HG03139 (cell line): Measurements from ENCODE around the gene SRM.
"Not testable (repeated sequence)": the region's sequence is repeated elsewhere in the genome, so short reads cannot be mapped to it uniquely, and the experiment has no call there.

Experiments
- ATAC-seq: cut with Tn5 transposase; IDR thresholded peaks from one replicate; pipeline ENCODE4 v1.9.1; 2021; ENCODE audit not compliant: unreplicated experiment

Gene SRM

DNA sequence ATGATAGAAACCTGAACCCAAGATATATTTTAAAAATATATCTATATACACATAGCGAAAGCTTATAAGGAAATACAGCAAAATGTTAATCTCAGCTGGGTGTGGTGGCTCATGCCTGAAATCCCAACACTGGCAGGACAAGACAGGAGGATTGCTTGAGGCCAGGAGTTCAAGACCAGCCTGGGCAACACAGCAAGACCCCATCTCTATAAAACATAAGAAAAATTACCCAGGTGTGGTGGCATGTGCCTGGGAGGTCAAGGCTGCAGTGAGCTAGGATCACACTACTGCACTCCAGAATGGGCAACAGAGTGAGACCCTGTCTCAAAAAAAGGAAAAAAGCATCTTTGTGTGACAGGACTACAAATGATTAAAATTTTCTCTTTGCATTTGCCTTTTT is 6.0 kb upstream of the SRM start:
- no peak for ATAC-seq

DNA sequence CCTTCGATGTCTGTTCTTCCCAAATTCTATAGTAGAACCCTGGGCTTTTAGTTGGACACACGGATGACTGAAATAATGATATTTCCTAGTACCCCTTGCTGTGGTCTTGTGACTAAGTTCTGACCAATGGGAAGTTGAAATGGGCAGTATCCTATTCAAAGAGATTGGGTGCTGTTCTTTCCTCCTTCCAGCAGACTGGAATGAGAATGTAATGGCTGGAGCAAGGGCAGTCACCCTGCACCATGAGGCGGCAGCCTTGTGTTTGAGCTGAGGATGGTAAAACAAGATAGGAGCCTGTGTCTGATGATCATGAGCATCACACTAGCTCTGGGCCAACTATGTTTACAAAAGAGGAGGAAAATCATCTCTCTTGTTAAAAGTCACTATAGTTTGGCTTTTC is 5.1 kb upstream of the SRM start:
- ATAC-seq: no peak

DNA sequence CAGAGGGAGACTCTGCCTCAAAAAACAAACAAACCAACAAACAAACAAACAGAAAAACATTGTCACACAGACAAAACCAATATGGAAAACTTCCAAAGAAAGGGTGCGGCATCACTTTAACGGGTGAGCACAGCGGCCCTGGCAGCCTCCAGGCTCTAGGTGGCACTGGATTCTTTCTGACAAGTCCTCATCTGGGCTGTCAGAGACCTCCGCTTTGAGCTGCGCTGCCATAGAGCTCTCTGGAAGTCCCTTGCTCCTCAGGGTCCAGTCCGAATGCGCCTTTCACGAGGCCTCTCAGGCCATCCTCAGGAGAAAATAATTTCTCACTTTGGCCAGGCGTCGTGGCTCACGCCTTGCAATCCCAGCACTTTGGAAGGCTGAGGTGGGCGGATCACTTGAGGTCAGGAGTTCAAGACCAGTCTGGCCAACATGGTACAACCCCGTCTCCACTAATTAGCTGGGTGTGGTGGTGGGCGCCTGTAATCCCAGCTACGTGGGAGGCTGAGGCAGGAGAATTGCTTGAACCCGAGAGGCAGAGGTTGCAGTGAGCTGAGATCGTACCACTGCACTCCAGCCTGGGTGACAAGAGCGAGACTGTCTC is 4.2 kb upstream of the SRM start:
- ATAC-seq: not testable (repeated sequence)

DNA sequence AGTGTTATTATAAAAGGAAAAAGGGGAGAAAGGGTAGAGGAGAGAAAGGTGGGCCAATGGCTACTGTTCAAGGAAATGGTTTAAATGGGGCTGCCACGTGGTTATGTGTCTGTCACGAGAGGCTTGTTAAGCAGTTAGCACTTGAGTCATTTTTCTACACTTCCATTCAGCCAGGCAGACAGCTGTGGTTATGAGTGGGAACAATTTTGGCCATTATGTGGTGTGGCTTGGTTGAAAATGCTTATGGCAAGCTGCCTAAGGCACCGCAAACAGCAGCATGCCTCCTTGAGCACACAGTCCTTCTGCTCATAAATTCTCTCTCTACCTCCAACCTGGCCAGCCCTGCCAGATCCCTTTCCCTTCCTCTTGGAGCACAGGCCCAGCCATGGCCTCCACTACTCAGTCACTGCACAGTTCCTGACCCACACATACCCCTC is 3.2 kb upstream of the SRM start:
- no peak for ATAC-seq

DNA sequence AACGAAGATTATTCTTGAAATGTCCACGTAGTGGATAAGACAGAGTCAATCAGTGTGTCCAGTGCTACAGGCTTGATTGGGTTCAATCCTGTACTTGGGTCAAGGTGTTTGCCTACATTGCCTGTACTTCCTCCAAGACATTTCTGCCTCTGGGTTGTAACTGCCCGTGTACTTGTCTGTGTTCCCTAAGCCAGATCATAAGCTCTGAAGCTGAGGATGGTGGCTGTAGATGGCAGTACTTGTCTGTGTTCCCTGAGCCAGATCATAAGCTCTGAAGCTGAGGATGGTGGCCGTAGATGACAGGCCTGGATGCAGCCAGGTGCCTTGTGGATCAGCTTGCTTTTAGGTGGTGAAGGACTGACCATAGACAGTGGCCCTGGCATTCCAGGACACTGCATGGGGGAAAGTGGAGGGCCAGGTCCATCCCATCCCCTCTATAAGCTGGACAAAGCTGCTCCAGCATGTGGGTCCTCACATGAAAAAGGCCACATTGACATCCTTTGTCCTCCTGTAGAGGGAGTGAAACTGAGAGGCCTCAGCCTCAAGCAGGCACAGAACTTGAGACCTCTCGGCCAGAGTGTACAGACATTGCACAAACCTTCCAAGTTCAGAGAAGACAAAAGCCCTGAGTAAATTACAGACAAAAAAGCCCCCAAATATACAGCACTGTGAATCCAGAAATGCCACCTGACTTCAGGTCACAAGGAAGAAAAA is 2.0 kb upstream of the SRM start:
- ATAC-seq: no peak

DNA sequence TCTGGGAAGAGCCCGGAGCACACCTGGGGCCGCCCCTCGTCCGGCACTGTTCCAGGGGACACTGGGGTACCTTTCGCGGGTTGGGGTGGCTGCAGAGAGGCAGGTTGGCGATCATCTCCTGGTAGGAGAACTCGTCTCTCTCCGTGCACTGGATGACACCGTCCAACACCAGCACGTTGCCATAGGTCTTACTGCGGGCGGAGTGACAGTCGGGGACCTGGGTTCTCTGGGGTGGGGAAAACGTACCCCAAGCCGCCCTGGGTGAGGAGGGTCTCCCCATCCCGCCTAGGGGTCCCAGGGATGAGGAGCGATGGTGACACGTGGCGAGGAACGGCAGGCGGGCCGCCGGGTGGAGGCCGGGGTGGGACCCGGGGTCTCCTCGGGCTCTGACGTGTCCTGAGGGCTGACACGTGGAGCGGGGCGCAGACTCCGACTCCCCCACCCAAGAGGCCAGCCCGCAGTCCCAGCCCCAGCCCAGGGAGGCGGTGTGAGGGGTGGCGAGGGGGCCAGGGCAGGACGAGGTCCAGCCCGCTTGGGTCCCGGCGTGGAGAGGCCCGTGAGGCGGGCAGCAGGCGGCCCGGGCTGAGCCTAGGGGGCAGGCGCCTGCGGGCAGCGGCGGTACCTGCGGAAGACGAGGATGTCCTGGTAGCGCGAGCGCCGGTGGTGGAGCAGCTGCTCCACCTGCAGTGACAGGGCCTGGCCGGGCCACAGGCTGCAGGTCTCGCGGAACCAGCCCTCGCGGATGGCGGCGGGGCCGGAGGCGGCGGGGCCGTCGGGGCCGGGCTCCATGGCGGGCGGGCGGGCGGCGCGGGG is 457 bp downstream of the SRM start:
- no peak for ATAC-seq

DNA sequence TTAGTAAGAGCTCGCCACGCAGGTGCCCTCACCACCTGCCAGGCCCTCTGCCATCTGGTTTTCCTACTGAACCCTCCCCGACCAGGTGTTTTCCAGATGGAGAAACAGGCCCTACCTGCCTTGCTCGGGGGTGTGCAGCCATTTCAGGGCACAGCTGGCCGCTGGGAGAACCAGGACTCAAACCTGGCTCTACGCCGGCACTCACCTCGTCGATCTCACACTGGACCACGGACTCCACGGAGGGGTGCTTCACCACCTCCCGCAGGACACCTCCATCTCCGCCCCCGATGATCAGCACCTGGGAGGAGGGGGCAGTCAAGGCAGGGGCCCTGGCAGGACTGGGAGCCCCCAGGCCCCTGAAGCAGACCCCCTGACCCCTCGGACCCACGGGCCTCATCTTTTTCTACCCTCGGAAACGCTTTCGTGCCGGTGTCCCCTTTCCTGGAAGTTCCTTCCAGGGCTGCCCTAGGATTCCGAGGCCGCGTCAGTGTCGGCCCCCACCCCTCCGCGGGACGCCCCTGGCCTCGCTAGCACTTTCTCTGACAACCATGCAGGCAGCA is 1.1 kb downstream of the SRM start:
- ATAC-seq: no peak

DNA sequence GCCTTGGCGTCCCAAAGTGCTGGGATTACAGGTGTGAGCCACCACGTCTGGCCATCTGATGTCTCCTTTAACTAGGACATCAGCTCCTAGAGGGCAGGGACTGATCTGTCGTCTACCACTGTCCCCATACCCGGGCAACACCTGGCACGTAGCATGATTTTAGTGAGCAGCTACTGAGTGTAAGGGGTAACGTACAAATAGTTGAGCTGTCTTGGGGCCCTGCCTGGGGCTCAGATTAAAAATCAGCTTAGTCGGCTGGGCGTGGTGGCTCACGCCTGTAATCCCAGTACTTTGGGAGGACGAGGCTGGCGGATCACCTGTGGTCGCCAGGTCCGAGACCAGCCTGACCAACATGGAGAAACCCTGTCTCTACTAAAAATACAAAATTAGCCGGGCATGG is 1.8 kb downstream of the SRM start:
- no peak for ATAC-seq

DNA sequence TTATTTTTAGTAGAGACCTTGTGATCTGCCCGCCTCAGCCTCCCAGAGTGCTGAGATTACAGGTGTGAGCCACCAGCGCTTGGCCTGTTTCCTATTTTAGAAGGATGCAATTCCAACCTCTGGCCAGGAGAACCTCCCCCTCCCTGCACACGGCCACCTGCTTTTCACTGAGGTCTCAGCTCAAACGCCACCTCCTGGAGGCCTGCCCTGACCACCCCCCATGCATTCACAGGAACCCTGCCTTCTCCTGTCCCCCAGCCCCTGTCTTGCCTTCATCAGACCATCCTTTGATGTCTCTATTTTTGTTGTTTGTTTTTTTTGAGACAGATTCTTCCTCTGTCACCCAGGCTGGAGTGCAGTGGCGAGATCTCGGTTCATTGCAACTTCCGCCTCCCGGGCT is 2.3 kb downstream of the SRM start:
- no peak for ATAC-seq

DNA sequence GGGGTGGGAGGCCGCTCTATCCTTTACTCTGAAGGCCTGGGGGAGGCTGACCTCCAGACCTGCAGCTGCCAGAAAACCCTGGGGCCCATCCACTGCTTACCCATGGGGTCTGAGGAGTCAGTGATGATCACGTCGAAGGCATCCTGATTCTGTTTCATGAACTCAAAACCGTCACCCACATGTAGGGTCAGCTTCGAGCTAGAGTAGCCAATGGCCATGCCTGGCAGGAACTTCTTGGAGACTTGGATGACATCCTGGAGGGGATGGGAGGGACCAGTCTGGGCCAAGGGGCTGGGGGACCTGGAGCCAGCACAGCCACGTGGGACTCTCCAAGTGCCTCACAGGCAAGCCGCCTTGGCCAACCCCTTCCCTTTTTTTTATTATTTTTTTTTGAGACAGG is 3.3 kb downstream of the SRM start:
- no peak for ATAC-seq

DNA sequence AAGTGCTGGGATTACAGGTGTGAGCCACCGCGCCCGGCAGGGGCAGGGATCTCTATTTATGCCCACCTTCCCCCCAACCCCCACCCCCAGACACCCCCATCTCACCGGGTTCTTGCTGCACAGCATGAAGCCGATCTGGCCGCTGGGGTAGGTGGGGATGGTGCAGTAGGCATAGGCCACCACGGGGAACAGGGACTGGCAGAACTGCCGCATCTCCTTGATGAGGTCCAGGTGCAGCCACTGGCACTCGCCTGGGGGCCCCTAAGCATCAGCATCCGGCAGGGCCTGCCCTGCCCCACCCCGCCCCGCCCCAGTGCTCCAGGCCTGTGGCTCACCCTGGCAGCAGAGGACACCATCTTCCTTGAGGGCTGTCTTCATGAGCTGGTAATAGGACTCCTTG is 4.1 kb downstream of the SRM start:
- ATAC-seq: no peak

DNA sequence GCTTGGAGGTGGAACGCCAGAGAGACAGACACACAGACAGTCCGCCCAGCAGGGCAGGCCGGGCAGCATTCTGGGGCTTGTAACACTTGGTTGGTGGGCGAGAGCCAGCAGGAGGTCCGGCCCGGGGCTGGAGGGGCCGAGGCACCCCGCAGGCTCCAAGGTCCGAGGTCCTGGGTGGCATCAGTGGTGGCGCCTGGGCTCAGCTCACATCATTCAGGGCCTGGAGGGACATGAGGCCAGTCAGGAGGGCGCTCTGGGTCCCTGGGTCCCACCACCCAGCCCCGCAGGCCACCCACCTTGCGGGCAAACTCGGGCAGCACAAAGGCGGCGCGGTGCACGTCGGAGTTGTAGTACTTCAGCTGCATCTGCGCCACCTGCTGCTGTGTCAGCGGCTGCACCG is 5.2 kb downstream of the SRM start:
- ATAC-seq: no peak

DNA sequence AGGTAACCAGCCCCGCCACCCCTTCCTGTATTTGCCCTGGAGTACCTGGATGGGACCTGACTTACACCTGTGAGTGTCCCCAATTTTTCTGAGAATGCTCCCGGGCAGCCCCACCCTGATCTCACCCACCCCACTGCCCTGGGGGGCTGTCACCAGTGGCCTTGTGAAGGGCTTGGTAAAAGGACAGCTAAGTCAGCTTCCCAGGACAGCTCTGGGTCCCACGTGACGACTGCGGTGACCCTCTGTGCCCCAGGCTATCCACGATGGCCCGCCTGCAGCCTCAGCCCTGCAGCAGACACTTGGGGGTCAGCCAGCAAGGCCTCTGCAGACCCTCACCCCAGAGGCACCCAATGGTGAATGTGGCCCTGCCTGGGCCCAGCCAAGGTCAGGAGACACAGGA is 5.6 kb downstream of the SRM start:
- ATAC-seq: no peak

DNA sequence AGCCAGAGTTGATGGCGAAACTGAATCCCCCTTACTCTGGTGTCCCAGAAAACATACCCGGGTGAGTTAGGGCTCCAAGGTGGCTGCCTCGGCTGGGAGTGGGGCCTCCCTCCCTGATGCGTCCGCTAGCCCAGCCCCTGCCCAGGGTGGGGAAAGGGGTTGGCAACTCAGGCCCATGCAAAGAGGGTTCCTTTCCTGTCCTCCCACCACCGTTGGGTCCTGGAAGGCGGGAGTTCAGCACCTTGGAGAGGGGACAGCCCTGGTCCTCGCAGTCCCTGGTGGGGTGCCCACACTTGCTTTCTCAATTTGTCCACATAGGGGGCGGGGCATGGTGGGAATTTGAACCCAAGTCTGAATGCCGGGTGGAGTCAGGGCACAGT is 6.1 kb downstream of the SRM start:
- no peak for ATAC-seq

DNA sequence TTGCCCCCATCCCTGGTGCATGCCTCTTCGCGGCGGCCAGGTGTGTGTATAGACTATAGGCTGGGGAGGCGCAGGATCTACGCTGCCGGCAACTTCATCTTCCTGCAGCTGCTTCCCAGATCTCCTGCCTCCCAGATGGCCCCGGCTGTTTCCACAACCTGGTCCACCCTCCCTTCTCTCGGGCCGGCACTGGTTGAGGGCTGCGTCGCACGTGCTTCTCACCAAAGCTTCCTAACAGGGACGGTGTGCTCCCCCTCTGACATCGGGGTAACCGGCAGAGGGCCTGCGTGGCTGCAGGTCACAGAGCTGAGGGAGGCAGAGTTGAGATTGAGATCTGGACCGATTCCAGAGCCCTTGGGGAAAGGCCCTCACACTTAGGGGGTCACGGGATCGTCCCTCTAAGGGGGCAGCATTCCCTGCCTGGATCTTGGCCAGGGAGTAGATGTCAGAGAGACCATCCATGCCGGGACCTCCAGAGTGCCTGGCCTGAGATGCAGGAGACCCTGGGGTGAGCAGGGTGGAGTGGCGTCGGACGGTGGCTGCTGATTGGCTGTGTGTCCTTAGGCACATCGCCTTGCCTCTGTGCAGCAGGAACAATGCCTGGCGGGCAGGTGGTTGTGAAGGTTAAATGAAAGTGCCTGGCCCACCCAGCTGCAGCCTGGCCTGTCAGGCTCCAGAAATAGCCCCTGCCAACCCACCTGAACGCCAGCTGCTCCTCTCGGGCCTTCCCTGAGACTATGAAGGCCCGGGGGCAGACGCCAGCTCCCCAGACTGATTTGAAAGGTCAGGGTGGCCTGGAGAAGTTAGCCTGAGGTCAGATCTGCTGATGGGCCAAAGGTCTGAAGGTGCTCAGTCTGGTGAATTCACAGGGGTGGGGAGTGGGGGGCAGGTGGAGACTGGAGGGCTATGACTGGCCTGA is 6.7 kb downstream of the SRM start:
- no peak for ATAC-seq

DNA sequence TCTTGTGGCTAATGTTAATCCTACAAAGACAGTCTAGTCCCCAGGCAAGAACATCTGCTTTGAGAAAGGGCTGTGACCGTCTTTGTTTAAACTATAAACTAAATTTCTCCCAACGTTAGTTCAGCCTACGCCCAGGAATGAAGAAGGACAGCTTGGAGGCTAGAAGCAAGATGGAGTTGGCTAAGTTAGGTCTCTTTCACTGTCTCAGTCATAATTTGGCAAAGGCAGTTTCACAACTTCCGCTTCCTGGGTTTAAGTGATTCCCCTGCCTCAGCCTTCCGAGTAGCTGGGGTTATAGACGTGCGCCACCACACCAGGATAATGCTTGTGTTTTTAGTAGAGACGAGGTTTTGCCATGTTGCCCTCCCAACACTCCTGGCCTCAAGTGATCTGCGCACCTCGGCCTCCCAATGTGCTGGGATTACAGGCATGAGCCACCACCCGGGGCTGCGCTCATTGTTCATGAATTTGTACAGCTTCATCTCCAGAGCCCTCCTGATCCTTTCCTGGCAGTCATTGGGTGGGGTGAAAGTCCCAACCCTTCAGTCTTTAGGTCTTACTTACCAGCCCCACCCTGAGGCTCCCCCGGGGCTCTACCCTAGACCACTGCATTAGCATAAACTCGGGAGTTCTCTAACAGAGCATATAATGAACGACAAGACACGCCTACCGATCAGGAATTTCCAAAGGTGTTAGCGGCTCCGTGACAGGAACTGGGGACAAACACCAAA is 7.9 kb downstream of the SRM start:
- no peak for ATAC-seq

DNA sequence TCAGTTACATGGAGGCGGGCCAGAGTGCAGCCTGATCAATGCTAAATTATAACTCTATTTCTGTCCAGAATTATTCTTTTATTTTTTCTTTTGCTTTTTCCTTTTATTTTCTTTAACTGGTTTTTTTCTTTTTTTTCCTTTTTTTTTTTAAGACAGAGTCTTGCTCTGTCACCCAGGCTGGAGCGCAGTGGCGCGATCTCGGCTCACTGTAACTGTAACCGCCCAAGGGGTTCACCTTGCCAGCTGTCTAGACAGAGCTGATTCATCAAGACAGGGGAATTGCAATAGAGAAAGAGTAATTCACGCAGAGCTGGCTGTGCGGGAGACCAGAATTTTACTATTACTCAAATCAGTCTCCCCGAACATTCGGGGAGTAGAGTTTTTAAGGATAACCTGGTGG is 8.7 kb downstream of the SRM start:
- ATAC-seq: not testable (repeated sequence)

DNA sequence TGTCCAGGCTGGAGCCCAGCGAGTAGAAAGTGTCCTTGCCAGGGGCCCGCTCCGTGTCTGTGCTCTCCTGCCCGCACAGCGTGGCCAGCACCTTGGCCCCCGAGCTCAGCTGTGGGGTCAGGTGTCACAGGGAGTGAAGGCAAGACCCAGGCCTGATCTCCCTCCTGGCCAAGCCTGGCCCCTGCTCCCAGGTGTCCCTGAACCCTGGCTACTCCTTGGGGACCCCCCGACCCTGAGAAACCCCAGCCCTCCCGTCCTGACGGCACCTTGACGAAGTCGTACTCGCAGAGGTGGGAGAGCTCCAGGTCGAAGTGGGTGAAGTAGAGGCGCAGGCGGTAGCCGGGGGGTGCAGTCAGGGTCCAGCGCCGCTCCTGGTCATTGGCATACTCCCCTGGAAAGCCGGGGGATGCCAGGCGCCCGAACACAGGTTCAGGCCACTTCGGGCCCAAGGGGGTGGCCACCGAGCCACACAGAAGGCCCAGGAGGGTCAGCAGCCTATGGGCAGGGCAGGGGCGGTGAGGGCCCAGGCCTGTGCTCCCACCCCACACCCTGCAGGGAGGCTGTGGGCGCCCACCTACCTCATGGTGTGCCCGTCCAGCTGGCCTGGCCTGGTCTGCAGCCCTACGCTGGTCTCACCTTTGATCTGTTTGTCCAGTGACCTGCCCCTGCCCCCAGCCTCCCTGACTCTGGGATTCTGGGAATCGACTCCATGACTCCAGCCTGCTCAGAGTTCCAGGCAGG is 13.0 kb downstream of the SRM start, which contains the start of gene MASP2:
MASP2 (minus strand) TSS at position 615 of the 741 bp plus-strand sequence; CDS start at position 583, 32 bp downstream.
- ATAC-seq: no peak

DNA sequence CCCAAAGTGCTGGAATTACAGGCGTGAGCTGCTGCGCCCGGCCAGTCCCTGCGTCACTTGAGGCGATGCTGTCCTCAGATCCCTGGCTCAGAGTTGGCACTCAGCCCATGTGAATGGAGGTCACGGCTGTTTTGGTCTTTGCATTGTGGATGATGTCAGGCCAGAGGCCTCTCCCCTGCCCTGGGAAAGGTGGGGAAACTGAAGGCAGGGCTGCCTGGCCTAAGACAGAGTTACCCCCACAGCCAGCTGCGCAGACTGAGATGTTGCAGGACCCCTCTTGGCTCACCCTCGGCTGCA is 13.6 kb downstream of the SRM start:
- no peak for ATAC-seq
